Testis (tissue), 3 donors: Measurements from ENCODE around the gene PRKCI. TPM values are rescaled to one million over a fixed set of nuclear protein-coding genes. Genes with fewer than 3 reads are reported as not detected.

Experiments used
- DNase-seq: peaks from one replicate; pipeline ENCODE4 v3.0.0-alpha.2; 2019
- H3K27ac ChIP-seq, 2 donors: fragments of 200-600 bp; sonication (generic); one replicate each; pipeline ENCODE4 v1.5.1; 2019
- H3K27me3 ChIP-seq: fragments of 200-600 bp; sonication (generic); one replicate; pipeline ENCODE4 v1.5.1; 2019
- H3K36me3 ChIP-seq: fragments of 200-600 bp; sonication (generic); one replicate; pipeline ENCODE4 v1.5.1; 2017; ENCODE audit warnings: low read depth; ENCODE audit errors: missing control alignments
- H3K4me1 ChIP-seq: fragments of 200-600 bp; sonication (generic); one replicate; pipeline ENCODE4 v1.5.1; 2019
- H3K4me3 ChIP-seq, 2 donors: fragments of 200-600 bp; sonication (generic); one replicate each; pipeline ENCODE4 v1.5.1; 2017 to 2019
- H3K9me3 ChIP-seq: fragments of 200-600 bp; sonication (generic); one replicate; pipeline ENCODE4 v1.5.1; 2017
- CTCF ChIP-seq, 3 experiments: fragments of 450-650 bp in 2 of 3; fragments of 200-600 bp in 1 of 3; sonication (generic) in 1 of 3; IDR thresholded peaks; one replicate each; pipeline ENCODE4 v1.5.1; 2016 to 2019; ENCODE audit warnings: antibody characterized with exemption in 3 of 3, mild to moderate bottlenecking in 2 of 3, moderate library complexity in 1 of 3
- POLR2A ChIP-seq: fragments of 450-650 bp; IDR thresholded peaks from one replicate; pipeline ENCODE4 v1.6.1; 2017; ENCODE audit warnings: antibody characterized with exemption, mild to moderate bottlenecking, moderate library complexity
- WGBS, 2 donors: methylation state at CpG; one replicate each; pipeline ENCODE4 v1.1.5; 2018; 5-methylcytosine and 5-hydroxymethylcytosine counted together
- intact Hi-C: fragments of 100-400 bp; cut with DNase I; formaldehyde crosslinking; loops from one replicate; pipeline ENCODE4 v1.15.1; 2023; ENCODE audit warnings: low total_unique reads
- polyA plus RNA-seq: library from polyadenylated mRNA; stranded (reverse); fragments of 350-450 nt; fragmentation: Illumina TruSeq; extraction: RNeasy Lipid Tissue Mini Kit (QIAGEN cat#74804); gene quantifications from one replicate; pipeline ENCODE4 v1.2.3, GENCODE V29; 2014; ENCODE audit warnings: low read depth, low replicate concordance; ENCODE audit not compliant: insufficient read depth
- total RNA-seq, 2 donors: library from RNA; depleted of rRNA; stranded (reverse); fragments of >200 nt; gene quantifications; one replicate each; pipeline ENCODE4 v1.2.3, GENCODE V29; 2016

The PRKCI gene
- total and polyA plus RNA-seq, 3 donors from 2014 or later, result 25.6 to 100 (median 96.5) TPM

GRCh38 chr3:170232266-170232665 is 10.0 kb downstream of the PRKCI start:
- Histone ChIP-seq H3K4me3 (no peak overlapping the region), H3K27me3 (no peaks in the 10 kb centered on the region), H3K4me1 (no peaks in the 10 kb centered on the region), H3K9me3 (no peaks in the 10 kb centered on the region), H3K36me3 (no peaks in the 10 kb centered on the region), H3K27ac (peak overlapping the region in 1 of 2 donors; percentile 3)
- peak; percentile 55 for DNase-seq
- intact Hi-C loops, result no loop called here
- TF ChIP-seq CTCF (IDR thresholded peaks at IDR 0.05) (no peak), POLR2A (no peak)
- 73% methylated on average over 5 of the region's 5 CpGs for WGBS, 2 donors

GRCh38 chr3:170233530-170233929 is 11.3 kb downstream of the PRKCI start:
- no peak for TF ChIP-seq POLR2A
- TF ChIP-seq CTCF (IDR thresholded peaks at IDR 0.05), result no peak
- intact Hi-C loops, result no loop called here
- Histone ChIP-seq H3K27ac (no peak overlapping the region), H3K36me3 (no peaks in the 10 kb centered on the region), H3K9me3 (no peaks in the 10 kb centered on the region), H3K4me3 (no peak overlapping the region), H3K27me3 (no peaks in the 10 kb centered on the region), H3K4me1 (no peaks in the 10 kb centered on the region)
- WGBS, 2 donors, result 84 to 85% methylated on average over 6 of the region's 6 CpGs
- no peak for DNase-seq

GRCh38 chr3:170240142-170240541 is 17.9 kb downstream of the PRKCI start:
- no peaks in the 10 kb centered on the region for H3K4me1 ChIP-seq
- H3K9me3 ChIP-seq, result no peaks in the 10 kb centered on the region
- H3K27ac ChIP-seq, result no peak overlapping the region
- H3K4me3 ChIP-seq, result no peak overlapping the region
- TF ChIP-seq CTCF (IDR thresholded peaks at IDR 0.05) (no peak), POLR2A (no peak)
- H3K36me3 ChIP-seq, result no peaks in the 10 kb centered on the region
- intact Hi-C loops, result no loop called here
- no peak for DNase-seq
- no peaks in the 10 kb centered on the region for H3K27me3 ChIP-seq
- 70 to 71% methylated on average over 1 of the region's 1 CpG for WGBS, 2 donors

GRCh38 chr3:170240671-170241070 is 18.4 kb downstream of the PRKCI start:
- no peaks in the 10 kb centered on the region for H3K36me3 ChIP-seq
- no peak for TF ChIP-seq POLR2A
- H3K4me3 ChIP-seq, result no peak overlapping the region
- H3K27ac ChIP-seq, result no peak overlapping the region
- intact Hi-C loops, result no loop called here
- H3K9me3 ChIP-seq, result no peaks in the 10 kb centered on the region
- no peaks in the 10 kb centered on the region for H3K4me1 ChIP-seq
- H3K27me3 ChIP-seq, result no peaks in the 10 kb centered on the region
- DNase-seq, result no peak

GRCh38 chr3:170244576-170244975 is 22.4 kb downstream of the PRKCI start:
- DNase-seq, result no peak
- intact Hi-C loops, result no loop called here
- Histone ChIP-seq H3K36me3 (no peaks in the 10 kb centered on the region), H3K4me1 (peaks cover 10% of the 10 kb centered on the region), H3K27me3 (no peaks in the 10 kb centered on the region), H3K27ac (no peak overlapping the region), H3K9me3 (no peaks in the 10 kb centered on the region), H3K4me3 (no peak overlapping the region)
- no peak for TF ChIP-seq CTCF (IDR thresholded peaks at IDR 0.05)
- no peak for TF ChIP-seq POLR2A
- 86 to 89% methylated on average over 2 of the region's 2 CpGs for WGBS, 2 donors
